ENCODE measurements around the gene SNX20.

Gene SNX20

DNA sequence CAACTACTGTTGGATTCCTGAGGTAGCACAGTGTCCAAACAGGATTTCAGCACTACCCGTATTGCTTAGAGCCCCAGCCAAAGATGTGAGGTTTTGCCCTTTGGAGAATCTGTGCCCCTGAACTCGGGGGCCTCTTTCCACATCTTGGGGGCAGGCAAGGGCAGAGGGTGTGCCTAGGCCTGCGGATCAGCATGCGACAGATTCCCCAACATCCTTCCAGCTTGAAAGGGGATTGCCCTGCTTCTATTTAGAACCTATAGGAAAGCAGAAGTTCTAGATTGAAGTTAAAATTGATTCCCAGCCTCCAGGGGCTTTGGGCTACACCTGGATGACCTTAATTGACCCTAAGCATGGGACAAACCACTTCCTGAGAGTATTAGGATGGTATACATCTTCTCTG is 31.8 kb upstream of the SNX20 start:
- TF ChIP-seq CTCF (IDR thresholded peaks at IDR 0.05; ENCODE audit: insufficient read depth, low read length, poor library complexity, severe bottlenecking) = no peak
- no peak for DNase-seq (ENCODE audit: extremely low read depth, insufficient read length)
- peaks cover 5% of the 10 kb centered on the region for H3K36me3 ChIP-seq (ENCODE audit: control insufficient read depth, insufficient read depth, low read length)
- no peak overlapping the region for H3K4me3 ChIP-seq (replicated peaks; ENCODE audit: low read depth, low read length)
- H3K27me3 ChIP-seq (replicated peaks; ENCODE audit: control insufficient read depth, insufficient read depth, low read length) = no peaks in the 10 kb centered on the region

DNA sequence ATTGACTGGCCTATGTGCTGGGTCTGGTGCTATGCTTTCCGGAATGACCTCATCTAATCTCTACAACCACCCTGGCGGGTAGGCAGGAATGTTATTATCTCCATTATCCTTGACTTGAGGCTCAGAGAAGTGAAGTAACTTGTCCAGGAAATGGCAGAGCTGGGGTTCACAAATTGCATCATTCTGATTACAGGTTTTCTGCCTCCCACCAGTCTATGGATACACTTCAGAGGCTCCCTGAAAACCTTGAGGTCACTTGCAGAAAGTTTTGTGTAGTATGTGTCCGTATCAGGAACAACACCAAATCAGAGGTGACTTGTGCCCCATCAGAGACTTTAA is 31.4 kb upstream of the SNX20 start:
- no peak overlapping the region for H3K4me3 ChIP-seq (replicated peaks; ENCODE audit: low read depth, low read length)
- TF ChIP-seq CTCF (IDR thresholded peaks at IDR 0.05; ENCODE audit: insufficient read depth, low read length, poor library complexity, severe bottlenecking) = no peak

DNA sequence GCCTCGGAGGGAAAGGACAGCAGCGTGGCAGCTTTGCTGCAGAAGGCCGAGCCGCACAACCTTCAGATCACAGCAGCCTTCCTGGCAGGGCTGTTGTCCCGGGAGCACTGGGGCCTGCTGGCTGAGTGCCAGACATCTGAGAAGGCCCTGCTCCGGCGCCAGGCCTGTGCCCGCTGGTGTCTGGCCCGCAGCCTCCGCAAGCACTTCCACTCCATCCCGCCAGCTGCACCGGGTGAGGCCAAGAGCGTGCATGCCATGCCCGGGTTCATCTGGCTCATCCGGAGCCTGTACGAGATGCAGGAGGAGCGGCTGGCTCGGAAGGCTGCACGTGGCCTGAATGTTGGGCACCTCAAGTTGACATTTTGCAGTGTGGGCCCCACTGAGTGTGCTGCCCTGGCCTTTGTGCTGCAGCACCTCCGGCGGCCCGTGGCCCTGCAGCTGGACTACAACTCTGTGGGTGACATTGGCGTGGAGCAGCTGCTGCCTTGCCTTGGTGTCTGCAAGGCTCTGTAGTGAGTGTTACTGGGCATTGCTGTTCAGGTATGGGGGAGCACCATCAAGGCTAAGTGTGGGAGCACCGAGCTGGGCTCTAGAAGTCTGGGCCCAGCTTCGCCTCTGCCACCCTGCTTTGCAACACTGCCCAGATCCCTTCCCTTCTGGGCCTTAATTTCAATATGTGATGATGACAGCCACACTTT is 30.9 kb upstream of the SNX20 start:
- no peak for DNase-seq (ENCODE audit: extremely low read depth, insufficient read length)
- Histone ChIP-seq H3K36me3 (ENCODE audit: control insufficient read depth, insufficient read depth, low read length) (peaks cover 5% of the 10 kb centered on the region), H3K4me3 (replicated peaks; ENCODE audit: low read depth, low read length) (no peak overlapping the region), H3K27me3 (replicated peaks; ENCODE audit: control insufficient read depth, insufficient read depth, low read length) (no peaks in the 10 kb centered on the region)
- no peak for TF ChIP-seq CTCF (IDR thresholded peaks at IDR 0.05; ENCODE audit: insufficient read depth, low read length, poor library complexity, severe bottlenecking)

More for the DNA sequence above, 31.4 kb upstream of the SNX20 start:
- Histone ChIP-seq H3K36me3 (ENCODE audit: control insufficient read depth, insufficient read depth, low read length) (peaks cover 5% of the 10 kb centered on the region), H3K27me3 (replicated peaks; ENCODE audit: control insufficient read depth, insufficient read depth, low read length) (no peaks in the 10 kb centered on the region)
- DNase-seq (ENCODE audit: extremely low read depth, insufficient read length) = no peak

GRCh38 chr16:50711040-50711439 is 29.9 kb upstream of the SNX20 start:
- no peak overlapping the region for H3K4me3 ChIP-seq (replicated peaks; ENCODE audit: low read depth, low read length)
- no peaks in the 10 kb centered on the region for H3K27me3 ChIP-seq (replicated peaks; ENCODE audit: control insufficient read depth, insufficient read depth, low read length)
- no peak for TF ChIP-seq CTCF (IDR thresholded peaks at IDR 0.05; ENCODE audit: insufficient read depth, low read length, poor library complexity, severe bottlenecking)
- DNase-seq (ENCODE audit: extremely low read depth, insufficient read length) = no peak
- H3K36me3 ChIP-seq (ENCODE audit: control insufficient read depth, insufficient read depth, low read length) = peaks cover 5% of the 10 kb centered on the region

GRCh38 chr16:50709980-50710379 is 28.9 kb upstream of the SNX20 start:
- Histone ChIP-seq H3K4me3 (replicated peaks; ENCODE audit: low read depth, low read length) (no peak overlapping the region), H3K36me3 (ENCODE audit: control insufficient read depth, insufficient read depth, low read length) (peaks cover 5% of the 10 kb centered on the region), H3K27me3 (replicated peaks; ENCODE audit: control insufficient read depth, insufficient read depth, low read length) (no peaks in the 10 kb centered on the region)
- DNase-seq (ENCODE audit: extremely low read depth, insufficient read length) = no peak
- TF ChIP-seq CTCF (IDR thresholded peaks at IDR 0.05; ENCODE audit: insufficient read depth, low read length, poor library complexity, severe bottlenecking) = no peak

Measured in GM06990 (cell line).